G401 (cell line): ENCODE measurements around the gene CPLX1. TPM values are rescaled to one million over a fixed set of nuclear protein-coding genes. Genes with fewer than 3 reads are reported as not detected.
"Not testable (repeated sequence)": the region's sequence is repeated elsewhere in the genome, so short reads cannot be mapped to it uniquely, and the experiment has no call there.

ENCODE experiments used
- DNase-seq: peaks from one replicate; pipeline ENCODE4 v3.0.0-alpha.2; 2015; ENCODE audit warnings: low spot score
- in situ Hi-C: cut with HindIII; loops from 2 replicates; pipeline ENCODE4 v1.10.0; 2016; ENCODE audit warnings: low sequenced_read_pairs, mixed read lengths
- total RNA-seq: library from RNA; depleted of rRNA; stranded (reverse); fragments of >200 nt; shearing (Covaris generic); gene quantifications from 2 replicates; pipeline ENCODE4 v1.2.3, GENCODE V29; 2014

CPLX1 gene
- total RNA-seq, 1 experiment from 2014 or later: 4.7 TPM

DNA sequence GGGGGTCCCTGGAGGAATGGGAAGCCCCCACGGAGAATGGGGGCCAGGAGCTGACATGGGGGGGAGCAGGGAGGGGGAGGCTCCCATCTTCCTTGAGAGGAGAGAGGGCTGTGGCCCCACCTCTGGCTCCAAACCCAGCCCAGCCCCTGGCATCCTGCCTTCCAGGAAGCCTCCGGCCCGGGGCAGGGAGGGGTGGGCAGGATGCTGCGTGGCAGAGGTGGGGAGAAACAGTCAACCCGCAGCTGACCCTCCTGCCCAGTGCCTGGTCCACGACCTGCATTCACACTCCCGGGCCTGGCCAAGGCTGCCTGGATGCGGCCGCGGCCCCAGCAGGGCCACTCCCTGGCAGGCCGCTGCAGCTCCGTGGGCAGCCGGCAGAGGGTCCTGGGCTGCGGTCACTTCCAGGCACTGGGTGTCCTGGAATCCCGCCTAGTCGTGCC lies 39.0 kb downstream of the CPLX1 start:
- in situ Hi-C loops: no loop called here
- DNase-seq: peak; percentile 43

DNA sequence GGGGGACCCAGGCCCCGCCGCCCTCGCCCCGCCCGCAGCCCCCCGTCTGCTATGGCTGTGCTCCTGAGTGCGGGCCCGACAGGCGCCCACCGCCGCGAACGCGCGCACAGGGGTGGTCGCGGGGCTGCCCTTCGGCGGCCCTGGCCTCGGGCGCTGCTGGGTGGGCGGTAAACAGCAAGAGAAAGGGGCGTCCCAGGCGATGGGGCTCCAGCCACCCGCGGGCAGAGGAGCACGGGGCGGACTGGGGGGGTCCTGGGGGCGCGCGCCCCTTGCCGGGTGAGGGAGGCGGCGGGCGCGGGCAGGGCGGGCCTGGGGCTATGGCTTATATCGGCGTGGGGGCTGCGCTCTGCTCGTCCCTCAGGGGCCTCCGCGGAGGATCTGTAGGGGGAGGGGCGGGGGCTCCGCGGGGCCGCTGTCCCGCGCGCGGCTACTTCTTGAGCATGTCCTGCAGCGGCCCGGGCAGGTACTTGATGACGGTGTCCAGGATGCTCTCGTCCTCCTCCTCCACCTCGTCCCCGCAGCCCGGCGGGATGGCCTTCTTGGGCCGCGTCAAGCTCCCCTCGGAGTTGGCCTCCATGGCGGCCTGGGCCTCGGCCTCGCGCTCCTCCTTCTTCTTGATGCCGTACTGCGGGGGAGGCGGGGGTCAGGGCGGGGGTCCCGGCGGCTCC lies 39.7 kb downstream of the CPLX1 start:
- in situ Hi-C loops: no loop called here
- DNase-seq: peak; percentile 37

DNA sequence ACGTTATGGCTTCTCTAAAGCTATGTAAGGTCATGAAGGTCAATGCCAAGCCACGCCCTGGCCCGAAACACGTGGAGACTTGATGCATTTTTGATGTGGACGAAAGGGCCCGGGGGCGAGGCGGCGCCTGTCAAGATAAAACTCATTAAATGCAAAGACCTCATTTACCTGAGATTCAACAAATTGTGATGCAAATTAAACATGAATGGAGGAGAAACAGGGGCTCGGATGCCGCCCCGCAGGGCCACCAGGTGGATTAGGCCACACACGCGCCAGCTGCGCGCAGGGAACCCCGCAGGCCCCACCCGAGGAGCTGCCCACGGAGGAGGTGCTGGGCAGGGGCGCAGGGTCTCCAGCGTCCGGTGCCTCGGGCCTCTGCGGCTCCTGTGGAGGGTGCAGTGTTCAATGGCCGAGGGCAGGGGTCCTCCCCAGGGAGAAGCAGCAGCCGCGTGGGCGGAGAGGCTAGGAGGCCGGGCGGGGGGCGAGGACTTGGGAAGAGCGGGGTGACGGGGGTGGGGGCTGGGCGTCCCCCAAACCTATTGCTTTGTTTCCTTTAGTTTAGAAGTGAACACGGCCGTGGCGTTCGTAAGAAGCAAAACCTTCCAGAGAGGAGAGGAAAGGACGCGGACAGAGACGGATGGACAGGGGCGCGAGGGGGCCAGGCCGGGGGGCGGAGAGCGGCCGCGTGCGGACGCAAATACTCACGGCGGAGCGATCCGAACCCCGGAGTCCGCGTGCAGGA lies 40.4 kb downstream of the CPLX1 start:
- in situ Hi-C loops: no loop called here
- no peak for DNase-seq

DNA sequence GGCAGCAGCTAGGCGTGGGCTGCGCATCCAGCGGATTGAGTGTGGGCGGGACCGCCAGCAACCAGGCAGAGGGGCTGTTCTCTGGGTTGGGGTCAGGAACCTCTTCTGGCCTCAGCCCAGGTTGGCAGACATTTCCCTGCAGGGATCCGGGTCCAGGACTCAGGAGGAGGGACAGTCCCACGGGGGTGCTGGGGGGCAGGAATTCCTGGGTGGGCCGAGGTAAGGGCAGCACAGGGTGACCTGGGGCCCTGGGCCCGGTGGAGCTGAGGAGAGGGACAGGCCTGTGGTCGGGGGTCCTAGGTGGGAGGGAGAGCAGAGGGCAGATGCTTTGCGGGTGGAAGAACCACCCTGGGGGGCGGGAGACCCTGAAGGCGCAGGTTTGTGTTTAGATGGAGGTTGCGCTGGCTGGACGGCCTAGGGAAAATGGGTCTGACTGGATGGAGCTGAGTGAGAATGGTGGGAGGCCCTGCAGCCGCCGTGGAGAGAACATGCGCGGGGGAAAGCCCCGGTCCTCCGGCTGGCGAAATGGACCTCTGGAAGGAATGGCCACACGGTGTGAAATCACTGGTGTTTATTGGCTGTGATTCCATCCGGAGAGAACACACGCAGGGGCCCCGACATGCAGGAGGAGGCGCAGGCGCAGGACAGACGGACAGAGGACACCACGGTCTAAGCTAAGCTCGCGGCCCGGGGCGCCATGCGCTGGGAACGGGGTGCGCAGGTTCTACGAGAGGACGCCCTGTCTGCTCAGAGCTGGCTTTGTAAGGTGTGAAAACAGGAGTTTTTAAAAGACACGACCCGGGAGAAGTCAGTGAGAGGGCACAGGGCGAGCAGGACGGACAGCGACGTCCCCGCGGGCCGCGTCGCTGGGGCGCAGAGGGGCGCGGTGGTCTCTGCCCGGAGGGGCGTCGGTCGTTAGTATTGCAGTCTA lies 41.3 kb downstream of the CPLX1 start:
- DNase-seq: no peak
- in situ Hi-C loops: no loop called here

DNA sequence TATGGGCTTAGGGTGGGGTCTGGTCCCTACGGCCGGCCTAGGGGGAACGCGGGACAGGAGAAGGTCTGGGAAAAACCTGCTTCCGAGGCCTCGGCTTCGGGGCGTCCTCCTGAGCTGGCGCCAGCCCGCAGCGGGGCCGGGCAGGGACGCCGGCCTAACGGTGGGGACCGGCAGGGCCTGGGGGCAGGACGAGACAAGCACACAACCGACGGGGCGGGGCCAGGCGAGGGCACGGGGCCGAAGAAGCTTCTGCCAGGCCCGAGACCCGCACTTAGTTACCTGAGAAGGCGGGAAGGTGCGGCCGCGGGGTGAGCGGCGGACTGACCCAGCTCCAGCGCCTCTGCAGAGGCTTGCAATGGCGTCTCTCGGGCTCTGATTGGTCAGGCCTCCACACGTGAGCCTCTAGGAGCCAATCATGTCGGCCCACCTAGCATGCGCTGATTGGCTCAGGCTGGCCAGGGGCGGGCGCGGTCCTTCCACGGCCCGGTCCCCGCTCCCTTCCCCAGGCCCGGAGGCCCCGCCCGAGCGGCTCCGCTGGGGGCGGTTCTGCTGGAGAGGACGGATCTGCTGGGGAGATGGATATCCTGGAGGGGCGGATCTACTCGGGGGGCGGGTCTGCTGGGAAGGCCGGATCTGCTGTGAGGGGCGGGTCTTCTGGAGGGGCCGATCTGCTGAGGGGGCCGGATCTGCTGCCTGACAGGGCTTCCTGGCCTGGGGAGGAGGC lies 44.3 kb downstream of the CPLX1 start:
- in situ Hi-C loops: no loop called here

DNA sequence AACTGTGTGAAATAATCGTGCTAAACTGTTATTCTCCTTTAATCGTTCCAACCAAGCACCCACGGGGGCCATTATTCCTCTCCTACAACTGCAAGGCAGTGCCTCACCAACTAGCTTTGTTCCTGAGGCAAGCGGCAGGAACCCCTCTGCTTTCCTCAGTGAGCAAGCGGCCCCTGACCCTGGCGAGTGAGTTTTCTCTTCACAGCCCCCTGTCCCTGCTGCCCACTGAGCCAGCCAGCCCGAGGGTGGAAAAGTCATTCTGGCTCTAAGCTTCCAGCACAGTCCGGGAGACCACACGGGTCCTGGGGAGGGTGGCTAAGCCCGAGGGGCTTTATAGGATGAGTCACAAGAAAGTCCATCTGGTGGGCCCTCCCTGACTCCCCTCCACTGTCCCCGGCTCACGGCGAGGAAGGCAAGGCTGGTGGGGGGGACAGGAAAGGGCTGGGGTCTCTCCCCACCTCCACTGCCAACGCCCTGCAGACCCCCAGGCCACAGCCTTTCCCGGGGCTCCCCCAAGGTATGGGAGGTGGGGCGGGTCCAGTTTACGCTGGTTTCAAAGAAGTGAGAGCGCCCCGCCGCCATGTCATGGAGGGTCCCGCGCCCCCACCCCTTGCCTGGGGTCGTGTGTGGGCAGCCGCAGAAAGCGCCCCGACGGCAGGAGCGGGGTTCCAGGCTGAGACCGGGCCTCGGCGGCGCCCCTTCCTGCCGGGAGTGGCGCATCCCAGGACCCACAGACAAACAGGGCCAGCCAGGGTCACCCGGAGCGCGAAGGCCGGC lies 45.0 kb downstream of the CPLX1 start:
- DNase-seq: no peak
- in situ Hi-C loops: no loop called here

More for the DNA sequence above, 44.3 kb downstream of the CPLX1 start:
- peak; percentile 100 for DNase-seq

DNA sequence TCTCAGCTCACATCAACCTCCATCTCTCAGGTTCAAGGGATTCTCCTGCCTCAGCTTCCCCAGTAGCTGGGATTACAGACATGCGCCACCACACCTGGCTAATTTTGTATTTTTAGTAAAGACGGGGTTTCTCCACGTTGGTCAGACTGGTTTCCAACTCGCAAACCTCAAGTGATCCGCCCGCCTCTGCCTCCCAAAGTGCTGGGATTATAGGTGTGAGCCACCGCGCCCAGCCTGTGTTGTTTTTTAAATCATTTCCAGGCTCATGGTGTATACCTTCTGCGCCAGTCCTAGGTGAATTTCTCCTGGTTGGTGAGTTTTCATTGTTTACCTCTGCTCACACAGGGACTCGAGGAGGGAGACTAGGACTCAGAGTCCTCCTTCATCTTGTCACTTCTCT lies 45.7 kb downstream of the CPLX1 start:
- in situ Hi-C loops: not testable (repeated sequence)

DNA sequence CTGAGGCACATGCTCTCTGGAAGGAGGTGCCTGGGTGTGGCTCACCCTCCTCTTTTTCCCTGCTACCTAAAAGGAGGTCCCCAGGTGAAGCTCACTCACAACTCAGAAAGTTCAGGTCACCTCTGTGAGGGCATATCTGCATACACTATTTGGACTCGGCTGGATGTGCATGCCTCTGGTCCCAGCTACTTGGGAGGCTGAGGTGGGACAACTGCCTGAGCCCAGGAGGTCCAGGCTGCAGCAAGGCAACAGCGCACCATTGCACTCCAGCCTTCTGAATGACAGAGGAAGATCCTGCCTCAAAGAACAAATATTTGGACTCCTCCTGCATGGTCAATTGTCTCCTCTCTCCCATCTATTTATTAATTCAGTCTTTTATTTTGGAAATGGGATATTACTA lies 46.4 kb downstream of the CPLX1 start:
- DNase-seq: no peak
- in situ Hi-C loops: no loop called here

More for the DNA sequence above, 45.7 kb downstream of the CPLX1 start:
- not testable (repeated sequence) for DNase-seq

DNA sequence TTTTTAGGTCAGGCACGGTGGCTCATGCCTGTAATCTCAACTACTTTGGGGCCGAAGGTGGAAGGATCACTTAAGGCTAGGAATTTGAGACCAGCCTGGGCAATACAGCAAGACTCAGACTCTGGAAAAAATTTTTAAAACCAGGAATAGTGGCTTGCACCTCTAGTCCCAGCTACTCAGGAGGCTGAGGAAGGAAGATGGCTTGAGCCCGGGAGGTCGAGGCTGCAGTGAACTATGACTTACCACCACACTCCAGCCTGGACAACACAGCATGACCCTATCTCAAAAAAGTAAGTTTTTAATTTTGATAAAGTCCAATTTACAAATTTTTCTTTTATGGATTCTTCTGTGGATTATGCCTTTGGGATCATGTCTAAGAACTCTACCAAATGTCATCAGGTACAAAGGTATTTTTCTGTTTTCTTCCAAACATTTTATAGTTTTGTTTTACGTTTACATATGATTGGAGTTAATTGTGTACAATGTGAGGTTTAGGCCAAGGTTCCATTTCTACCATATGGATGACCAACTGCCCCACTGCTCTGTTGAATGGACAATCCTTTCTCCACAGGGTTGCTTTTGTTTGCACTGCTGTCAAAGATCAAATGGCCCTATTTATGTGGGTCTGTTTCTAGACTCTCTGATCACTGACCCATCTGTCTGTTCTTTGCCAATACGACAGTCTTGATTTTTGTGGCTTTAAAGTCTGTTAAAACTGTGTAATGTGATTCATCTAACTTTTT lies 48.2 kb downstream of the CPLX1 start:
- in situ Hi-C loops: no loop called here

DNA sequence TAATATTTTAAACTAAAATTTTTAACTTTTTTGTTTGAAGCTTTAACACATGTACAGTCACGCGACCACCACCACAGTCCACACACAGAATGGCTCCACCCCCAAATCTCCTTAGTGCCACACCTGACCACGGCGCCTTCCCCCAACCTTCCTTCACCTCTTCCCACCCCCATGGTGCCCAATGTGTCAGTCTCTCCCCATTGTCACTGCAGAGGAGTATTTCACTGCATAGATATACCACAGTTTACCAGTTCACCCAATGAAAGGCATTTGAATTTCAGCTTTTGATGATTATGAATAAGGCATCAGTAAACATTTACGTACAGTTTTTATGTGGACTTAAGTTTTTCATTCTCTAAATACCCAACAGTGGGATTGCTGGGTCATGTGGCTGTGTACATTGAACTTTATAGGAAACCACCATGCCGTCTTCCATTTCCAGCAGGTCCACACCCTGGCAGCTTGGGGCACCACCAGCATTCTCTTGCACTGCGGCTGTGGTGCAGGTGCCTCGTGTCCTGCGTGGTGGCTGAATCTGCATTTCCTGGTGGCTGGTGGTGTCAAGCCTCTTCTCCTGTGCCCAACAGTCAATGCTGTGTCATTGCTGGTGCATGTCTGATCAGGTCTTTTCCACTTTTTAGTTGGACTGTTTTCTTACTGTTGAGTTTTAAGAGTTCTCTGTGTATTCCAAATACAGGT lies 49.0 kb downstream of the CPLX1 start:
- in situ Hi-C loops: no loop called here
- no peak for DNase-seq

More for the DNA sequence above, 48.2 kb downstream of the CPLX1 start:
- DNase-seq: no peak

DNA sequence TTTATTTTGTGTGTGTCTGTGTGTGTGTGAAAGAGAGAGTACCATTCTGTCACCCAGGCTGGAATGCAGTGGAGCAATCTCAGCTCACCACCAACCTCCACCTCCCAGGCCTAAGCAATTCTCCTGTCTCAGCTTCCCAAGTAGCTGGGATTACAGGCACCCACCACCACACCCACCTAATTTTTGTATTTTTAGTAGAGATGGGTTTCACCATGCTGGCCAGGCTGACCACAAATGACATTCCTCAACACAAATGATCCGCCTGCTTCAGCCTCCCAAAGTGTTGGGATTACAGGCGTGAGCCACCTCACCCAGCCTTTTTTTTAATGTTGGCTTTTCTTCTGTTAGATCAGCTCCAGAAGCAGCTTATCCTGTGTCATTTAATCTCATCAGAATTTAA lies 50.4 kb downstream of the CPLX1 start:
- in situ Hi-C loops, DNase-seq: not testable (repeated sequence)

DNA sequence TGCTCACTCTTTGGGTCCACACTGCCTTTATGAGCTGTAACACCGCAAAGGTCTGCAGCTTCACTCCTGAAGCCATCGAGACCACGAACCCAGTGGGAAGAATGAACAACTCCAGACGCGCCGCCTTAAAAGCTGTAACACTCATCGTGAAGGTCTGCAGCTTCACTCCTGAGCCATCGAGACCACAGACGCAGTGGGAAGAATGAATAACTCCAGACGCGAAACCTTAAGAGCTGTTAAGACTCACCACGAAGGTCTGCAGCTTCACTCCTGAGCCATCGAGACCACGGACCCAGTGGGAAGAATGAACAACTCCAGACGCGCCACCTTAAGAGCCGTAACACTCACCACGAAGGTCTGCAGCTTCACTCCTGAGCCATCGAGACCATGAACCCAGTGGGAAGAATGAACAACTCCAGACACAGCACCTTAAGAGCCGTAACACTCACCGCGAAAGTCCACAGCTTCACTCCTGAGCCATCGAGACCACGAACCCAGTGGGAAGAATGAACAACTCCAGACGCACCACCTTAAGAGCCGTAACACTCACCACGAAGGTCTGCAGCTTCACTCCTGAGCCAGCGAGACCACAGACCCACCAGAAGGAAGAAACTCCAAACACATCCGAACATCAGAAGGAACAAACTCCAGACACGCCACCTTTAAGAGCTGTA lies 51.4 kb downstream of the CPLX1 start:
- DNase-seq, in situ Hi-C loops: not testable (repeated sequence)

DNA sequence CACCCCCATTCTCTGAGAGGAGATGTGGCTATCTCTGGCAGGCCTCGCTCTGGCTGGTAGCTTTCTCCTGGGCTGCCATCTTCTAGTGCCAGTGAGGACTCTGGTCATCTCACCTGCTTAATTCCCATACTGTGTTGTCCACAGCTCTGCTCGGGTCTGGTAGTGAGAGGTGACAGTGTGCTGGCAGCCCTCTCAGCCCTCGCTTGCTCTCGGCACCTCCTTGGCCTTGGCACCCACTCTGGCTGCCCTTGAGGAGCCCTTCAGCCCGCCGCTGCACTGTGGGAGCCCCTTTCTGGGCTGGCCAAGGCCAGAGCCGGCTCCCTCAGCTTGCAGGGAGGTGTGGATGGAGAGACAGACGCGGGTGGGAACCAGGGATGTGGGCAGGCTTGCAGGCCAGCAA lies 52.7 kb downstream of the CPLX1 start:
- in situ Hi-C loops: no loop called here
- DNase-seq: peak; percentile 36

DNA sequence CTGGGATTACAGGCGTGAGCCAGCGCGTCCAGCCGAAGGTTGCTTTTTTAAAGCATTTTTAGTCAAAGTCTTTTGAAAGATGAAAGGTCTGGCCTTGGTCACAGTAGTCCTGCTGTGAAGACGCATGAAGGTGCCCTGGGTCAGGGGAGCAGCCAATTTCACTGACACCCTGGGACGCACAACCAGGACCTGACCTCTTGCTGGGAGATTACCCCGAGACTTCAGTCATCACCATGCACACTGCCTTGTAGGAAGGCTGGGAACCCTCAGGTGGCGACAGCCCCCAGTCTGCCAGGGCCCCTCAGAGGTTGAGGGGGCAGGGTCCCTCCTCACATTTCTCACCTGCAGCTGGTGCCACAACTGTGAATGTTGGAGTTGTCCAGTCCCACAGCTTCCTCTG lies 53.2 kb downstream of the CPLX1 start:
- in situ Hi-C loops: no loop called here
- no peak for DNase-seq

DNA sequence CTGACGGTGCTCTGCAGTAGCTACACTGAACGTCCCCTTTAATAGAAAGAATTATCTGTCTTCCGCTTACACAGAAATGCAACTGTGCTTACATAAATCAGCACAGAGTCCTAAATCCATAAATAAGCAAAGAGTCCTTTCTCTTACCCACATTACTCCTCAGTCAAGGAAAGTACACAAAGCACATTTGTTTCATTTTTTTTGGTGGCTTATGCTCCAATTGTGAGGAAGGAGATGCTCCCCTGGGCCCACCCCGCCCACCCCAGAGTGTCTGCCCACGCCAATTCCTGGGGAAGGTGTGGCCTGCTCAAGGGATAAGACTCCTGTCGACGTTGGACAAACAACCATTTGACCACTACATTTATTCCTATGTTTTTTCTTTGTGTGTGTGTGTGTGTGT lies 53.8 kb downstream of the CPLX1 start:
- peak; percentile 31 for DNase-seq
- in situ Hi-C loops: no loop called here

DNA sequence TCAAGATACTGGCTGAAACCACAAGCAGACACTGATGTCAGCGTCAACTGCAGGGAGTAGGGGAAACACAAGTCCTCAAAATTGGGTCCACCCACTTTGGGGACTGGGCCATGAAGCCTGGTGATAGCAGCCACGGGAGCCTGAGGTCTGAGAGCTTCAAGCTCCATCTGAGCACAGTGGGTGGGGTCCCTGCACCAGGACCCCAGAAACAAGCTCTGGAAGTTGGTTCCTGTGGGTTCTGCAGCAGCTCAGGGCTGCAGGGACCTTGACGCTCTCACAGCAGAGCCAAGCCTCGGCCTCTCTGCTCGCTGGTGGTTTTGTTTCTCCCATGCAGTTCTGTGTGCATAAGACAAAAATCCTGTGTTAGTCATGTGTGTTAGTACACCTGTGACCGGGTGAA lies 54.5 kb downstream of the CPLX1 start:
- in situ Hi-C loops: no loop called here
- no peak for DNase-seq

DNA sequence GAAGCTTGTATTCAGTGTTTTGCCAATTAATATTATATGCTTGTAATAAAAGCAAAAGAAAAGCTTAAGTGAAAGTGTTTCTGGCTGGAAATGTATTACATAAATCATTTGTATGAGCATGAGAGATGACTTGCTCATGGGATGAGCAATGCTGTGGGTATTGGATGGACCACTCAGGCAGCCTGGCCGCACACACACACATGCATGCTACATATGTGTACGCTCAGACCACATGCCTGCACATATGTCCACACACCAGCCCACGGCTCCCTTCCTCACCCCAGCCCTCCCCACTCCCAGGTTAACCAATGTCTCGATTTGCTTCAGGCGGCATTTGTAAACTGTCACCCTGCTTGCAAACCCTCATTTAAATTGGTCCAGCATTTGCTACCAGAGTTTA lies 55.9 kb downstream of the CPLX1 start:
- no peak for DNase-seq
- in situ Hi-C loops: no loop called here
